DLD1 (cell line): Measurements from ENCODE around the gene CD300LD.
"Not testable (repeated sequence)": the region's sequence is repeated elsewhere in the genome, so short reads cannot be mapped to it uniquely, and the experiment has no call there.

Source experiments
- in situ Hi-C: cut with HindIII; loops from 2 replicates; pipeline ENCODE4 v1.10.0; 2017; ENCODE audit warnings: low sequenced_read_pairs

The CD300LD gene

GRCh38 chr17:74574489-74575142 is 17.5 kb downstream of the CD300LD start:
- in situ Hi-C loops = no loop called here

DNA sequence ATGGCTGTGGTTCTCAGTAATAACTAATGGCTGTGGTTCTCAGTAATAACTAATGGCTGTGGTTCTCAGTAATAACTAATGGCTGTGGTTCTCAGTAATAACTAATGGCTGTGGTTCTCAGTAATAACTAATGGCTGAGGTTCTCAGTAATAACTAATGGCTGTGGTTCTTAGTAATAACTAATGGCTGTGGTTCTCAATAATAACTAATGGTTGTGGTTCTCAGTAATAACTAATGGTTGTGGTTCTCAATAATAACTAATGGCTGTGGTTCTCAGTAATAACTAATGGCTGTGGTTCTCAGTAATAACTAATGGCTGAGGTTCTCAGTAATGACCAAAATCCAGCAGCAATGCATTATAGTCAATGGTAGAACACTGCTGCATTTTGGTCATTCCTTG is 18.4 kb downstream of the CD300LD start:
- in situ Hi-C loops = not testable (repeated sequence)

DNA sequence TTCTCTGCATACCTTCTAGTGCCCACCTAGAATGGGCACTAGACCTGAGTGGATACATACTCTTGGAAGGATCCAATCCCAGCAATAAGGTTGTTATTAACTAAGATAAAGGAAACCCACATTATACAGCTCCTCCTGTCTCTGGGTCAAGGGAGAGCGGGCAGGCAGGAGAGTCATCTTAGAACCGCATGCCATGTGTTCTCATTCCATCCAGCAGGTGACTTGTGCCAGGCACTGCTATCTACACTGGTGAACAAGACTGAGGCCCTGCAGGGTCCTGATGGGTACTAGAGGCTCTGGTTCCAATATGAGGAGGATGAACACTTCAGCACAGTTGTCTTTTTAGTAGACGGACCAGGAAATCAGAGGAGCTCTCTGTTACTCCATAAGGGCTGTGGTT is 18.9 kb downstream of the CD300LD start:
- in situ Hi-C loops = no loop called here

- in situ Hi-C loops = no loop called here
These were observed 20.3 kb downstream of the CD300LD start for GRCh38 chr17:74571621-74572270.

DNA sequence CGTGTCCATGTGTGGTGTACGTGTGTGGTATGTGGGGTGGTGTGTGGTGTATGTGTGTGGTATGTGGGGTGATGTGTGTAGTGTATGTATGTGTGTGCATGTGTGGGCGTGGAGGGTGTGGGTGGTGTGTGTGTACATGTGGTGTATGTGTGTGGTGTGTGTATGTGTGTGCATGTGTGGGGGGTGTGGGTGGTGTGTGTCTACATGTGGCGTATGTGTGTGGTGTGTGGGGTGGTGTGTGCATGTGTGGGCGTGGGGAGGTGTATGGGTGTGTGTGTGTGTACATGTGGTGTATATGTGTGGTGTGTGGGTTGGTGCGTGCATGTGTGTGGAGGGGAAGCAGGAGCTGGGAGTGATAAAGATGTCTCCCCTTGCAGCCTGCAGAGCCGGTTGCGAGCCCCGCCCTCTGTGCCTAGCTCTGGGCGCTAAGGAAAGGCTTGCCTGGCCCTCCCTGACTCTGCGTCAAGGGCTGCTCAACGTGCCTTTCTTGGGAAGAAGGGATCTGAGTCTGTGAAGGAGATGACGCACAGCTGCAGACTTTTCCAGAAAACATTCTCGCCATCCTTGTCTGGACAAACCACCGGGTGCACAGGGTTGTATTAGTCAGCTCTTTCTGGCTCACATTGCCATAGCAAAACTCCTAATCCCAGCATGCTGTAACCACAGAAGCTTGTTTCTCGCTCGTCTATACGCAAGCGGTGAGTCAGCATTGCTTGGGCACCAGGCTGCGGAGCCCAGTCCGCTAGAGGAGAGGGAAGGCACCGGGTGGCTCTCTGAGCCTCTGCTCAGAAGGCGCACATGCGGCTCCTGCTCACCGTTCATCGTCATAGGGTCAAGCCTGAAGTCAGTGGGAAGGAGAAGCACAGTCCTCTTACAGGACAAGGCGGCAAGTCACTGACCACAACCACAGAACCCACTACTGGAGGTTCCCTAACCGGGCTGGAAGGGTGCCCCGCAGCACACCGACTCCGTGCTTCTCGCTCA is 22.8 kb downstream of the CD300LD start:
- in situ Hi-C loops = no loop called here

GRCh38 chr17:74568106-74568873 is 23.8 kb downstream of the CD300LD start:
- in situ Hi-C loops = no loop called here

- in situ Hi-C loops = no loop called here
These were observed 24.7 kb downstream of the CD300LD start, which contains the start of gene CD300H for GRCh38 chr17:74567397-74567796. Gene CD300H (minus strand): TSS chr17:74567509.

DNA sequence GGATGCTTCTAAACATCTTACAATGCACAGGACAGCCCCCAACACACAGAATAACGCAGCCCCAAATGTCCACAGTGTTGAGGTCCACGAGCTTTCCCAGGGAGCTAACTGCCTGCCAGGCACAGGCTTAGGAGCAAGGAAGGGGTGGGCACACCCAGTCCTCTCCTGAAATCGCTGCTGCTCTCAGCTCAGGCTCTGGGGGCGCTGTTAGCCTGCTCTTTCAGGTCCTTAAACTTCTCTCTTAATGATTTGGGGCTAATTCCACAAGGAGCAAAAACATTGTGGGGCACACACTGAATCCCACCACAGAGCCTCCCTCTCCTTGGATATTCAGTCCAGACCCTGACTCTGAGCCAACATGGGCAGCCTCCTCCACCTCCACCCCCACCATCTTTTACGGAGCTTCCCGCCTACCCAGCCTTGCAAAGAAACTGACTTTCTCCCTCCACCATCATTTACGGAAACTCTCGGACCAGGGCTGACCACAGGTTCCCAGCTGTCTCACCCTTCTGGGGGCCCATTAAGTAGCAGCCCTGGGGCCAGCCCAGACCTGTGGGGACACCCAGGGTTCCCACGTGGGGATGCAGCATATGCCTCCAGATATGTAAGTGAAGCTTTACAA is 25.8 kb downstream of the CD300LD start:
- in situ Hi-C loops = no loop called here

DNA sequence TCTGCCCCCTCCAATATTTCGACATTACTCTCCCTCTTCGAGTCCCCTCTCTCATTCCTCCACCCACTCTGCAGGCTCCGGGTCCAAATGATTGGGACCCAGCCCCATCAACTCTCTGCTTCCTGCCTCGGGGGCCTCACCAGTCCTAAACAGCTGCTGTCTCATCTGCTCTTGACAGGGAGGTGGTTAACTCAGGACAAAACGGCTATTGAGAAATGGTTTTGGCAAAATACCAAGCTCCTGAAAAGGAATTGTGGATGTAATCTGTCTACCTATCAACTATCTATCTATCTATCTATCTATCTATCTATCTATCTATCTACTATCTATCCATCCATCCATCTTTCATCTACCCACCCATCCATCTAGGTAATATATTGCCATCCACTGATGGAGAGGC is 27.0 kb downstream of the CD300LD start:
- in situ Hi-C loops = no loop called here

- in situ Hi-C loops = no loop called here
These were observed 28.7 kb downstream of the CD300LD start for GRCh38 chr17:74563358-74563757.

- in situ Hi-C loops = no loop called here
These were observed 30.5 kb downstream of the CD300LD start for GRCh38 chr17:74561586-74561985.

- in situ Hi-C loops = no loop called here
These were observed 33.1 kb downstream of the CD300LD start for GRCh38 chr17:74558882-74559519.

GRCh38 chr17:74558402-74558801 is 33.7 kb downstream of the CD300LD start:
- in situ Hi-C loops = not testable (repeated sequence)

GRCh38 chr17:74555427-74555940 is 36.6 kb downstream of the CD300LD start:
- in situ Hi-C loops = no loop called here

DNA sequence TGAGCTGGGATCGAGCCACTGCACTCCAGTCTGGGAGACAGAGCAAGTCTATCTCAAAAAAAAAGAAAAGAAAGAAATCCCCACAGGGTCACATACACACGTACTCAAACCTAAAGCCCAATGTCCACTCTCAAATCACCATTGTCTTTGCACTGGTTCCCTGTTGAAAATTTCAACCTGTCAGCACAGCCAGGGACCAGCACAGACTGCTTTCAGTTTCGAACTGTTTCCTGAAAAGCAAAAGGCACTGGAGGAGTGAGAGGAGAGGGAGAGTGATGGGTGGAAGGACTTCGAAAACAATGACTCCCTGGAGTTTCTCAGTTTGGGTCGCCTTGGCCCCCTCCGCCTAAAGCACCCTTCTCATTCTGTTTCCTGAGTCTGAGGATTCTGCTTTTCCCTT is 37.2 kb downstream of the CD300LD start:
- in situ Hi-C loops = no loop called here

DNA sequence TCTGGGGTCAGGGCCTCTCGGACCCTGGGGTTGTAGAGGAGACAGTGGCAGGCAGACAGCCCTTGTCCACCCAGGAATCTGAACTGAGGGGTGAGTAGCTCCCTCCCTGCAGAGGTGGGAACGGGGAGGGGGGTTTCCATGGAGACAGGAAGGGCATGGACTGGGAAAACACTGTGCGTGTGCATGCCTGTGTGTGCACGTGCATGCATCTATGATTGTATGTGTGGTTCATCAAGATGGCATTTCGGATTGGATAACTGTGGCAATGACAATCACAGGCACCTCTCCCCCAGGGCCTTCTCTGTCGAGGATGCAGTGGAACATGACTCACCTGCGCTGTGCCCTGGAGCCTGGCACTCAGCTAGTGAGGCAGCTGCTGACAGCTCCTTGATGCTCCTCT is 40.0 kb downstream of the CD300LD start:
- in situ Hi-C loops = no loop called here

DNA sequence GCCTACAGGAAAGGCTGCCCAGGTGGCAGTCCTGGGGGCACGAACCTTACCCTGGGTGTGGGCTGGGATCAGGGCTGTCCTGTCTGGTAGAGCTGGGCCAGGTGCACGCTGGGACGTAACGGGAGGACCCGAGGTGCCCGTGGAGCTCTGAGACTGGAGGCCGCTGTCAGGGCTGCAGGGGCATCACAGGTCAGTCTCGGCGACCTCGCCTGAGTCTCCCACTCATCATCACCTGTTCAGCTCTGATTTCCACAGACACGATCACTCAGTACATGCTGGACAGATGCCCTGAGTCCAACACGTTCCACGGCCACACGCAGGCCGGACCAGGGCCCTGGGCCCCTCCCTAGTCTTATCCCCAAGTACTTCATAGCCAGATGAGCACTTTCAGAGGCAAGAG is 41.5 kb downstream of the CD300LD start:
- in situ Hi-C loops = no loop called here

GRCh38 chr17:74549343-74549742 is 42.7 kb downstream of the CD300LD start:
- in situ Hi-C loops = no loop called here

- in situ Hi-C loops = no loop called here
These were observed 44.3 kb downstream of the CD300LD start for GRCh38 chr17:74547736-74548135.

DNA sequence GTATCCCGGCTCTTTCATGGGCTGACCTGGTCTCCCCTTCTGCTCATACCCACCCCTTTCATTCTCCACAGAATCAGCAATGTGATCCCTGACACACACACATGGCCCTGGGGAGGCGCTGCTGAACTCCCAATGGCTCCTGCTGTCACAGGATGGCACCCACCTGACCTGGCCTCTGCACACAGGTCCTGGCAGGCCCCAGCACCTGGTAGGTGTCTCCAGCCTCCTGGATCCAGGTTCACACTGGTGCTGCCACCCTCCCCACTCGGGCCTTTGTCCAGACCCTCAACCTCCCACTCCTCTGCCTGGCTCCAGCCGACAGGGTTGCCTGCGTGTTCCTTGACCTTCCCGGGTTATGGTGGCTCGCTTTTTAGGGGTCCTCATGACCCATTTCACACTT is 44.8 kb downstream of the CD300LD start:
- in situ Hi-C loops = no loop called here
